HFF-Myc (cell line): ENCODE data around the gene CPZ.

Experiments
- DNase-seq: peaks from one replicate; pipeline ENCODE4 v3.0.0-alpha.2; 2011; ENCODE audit warnings: low read depth; ENCODE audit errors: extremely low read depth
- H3K4me3 ChIP-seq: replicated peaks from 2 replicates; pipeline ENCODE4 v1.5.1; 2011; ENCODE audit warnings: low read depth, mild to moderate bottlenecking, control low read depth, low read length
- TF ChIP-seq, protein P1 (sequence below): IDR thresholded peaks from 2 replicates; pipeline ENCODE4 v1.5.1; 2012; ENCODE audit warnings: mild to moderate bottlenecking, low read depth, low read length, control low read depth; ENCODE audit errors: missing control alignments

Gene CPZ

DNA sequence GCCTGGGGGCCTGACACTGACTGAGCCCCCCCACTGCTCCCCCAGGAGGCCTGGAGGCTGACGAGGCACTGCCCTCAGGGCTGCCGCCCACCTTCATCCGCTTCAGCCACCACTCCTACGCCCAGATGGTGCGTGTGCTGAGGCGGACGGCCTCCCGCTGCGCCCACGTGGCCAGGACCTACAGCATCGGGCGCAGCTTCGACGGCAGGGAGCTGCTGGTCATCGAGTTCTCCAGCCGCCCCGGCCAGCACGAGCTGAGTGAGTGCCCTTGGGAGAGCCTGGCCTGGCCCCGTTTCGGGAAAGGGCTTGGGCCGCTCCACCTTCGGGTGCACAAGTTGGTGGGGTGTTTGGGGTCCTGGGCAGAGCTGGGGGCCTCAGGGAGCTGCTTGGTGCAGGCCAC is 11.4 kb downstream of the CPZ start:
- no peak overlapping the region for H3K4me3 ChIP-seq
- TF ChIP-seq, protein P1, sequence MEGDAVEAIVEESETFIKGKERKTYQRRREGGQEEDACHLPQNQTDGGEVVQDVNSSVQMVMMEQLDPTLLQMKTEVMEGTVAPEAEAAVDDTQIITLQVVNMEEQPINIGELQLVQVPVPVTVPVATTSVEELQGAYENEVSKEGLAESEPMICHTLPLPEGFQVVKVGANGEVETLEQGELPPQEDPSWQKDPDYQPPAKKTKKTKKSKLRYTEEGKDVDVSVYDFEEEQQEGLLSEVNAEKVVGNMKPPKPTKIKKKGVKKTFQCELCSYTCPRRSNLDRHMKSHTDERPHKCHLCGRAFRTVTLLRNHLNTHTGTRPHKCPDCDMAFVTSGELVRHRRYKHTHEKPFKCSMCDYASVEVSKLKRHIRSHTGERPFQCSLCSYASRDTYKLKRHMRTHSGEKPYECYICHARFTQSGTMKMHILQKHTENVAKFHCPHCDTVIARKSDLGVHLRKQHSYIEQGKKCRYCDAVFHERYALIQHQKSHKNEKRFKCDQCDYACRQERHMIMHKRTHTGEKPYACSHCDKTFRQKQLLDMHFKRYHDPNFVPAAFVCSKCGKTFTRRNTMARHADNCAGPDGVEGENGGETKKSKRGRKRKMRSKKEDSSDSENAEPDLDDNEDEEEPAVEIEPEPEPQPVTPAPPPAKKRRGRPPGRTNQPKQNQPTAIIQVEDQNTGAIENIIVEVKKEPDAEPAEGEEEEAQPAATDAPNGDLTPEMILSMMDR = no peak
- no peak for DNase-seq

- TF ChIP-seq, protein P1 = no peak
- DNase-seq = no peak
- H3K4me3 ChIP-seq = no peak overlapping the region
These were observed 12.7 kb downstream of the CPZ start for GRCh38 chr4:8605289-8605688.

- DNase-seq = no peak
- H3K4me3 ChIP-seq = no peak overlapping the region
- TF ChIP-seq, protein P1 = no peak
These were observed 13.9 kb downstream of the CPZ start for GRCh38 chr4:8606476-8606875.

DNA sequence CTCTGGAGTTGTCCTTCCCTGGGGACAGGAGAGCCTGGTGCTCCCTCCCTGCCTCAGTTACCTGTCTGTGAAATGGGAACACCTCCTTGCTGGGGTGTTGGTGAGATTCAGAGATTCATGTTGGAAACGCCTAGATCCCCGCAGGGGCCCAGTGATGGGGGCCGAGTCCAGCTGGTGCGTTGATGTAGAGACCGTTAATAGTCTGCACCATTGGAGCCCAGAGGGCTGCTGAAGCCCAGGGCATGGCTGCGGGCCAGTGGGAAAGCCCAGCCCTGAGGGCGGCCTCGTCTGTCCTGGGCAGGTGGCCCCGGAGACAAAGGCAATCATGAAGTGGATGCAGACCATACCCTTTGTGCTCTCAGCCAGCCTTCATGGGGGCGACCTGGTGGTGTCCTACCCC is 14.4 kb downstream of the CPZ start:
- TF ChIP-seq, protein P1 = no peak
- no peak overlapping the region for H3K4me3 ChIP-seq
- no peak for DNase-seq

- no peak for DNase-seq
- no peak overlapping the region for H3K4me3 ChIP-seq
- TF ChIP-seq, protein P1 = peak; percentile 90
These were observed 15.3 kb downstream of the CPZ start for GRCh38 chr4:8607603-8608481.

DNA sequence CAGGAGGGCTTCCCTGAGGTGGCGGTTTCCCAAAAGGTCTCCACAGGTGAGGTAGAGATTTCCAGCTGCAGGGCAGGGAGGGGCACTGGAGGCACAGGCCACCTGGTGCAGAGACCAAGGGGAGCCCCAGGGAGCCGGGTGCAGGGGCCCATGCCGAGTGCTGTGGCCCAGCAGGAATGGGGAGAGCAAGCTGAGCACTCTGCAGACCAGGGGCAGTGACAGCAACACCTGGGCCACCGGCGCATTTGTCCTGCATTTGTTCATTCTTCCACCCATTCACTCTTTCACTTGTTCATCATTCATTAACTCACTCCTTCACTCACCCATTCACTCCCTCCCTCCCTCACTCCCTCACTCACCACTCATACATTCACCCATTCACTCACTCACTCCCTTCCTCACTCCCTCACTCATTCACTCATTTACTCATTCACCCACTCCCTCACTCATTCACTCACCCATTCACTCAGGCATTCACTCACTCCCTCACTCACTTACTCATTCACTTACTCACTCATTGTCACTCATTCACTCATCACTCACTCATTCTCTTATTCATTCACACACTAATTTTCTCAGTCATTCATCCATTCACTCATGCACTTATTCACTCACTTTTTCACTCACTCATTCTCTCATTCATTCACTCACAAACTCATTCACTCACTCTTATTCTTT is 16.3 kb downstream of the CPZ start:
- TF ChIP-seq, protein P1 = no peak
- DNase-seq = no peak
- H3K4me3 ChIP-seq = no peak overlapping the region

DNA sequence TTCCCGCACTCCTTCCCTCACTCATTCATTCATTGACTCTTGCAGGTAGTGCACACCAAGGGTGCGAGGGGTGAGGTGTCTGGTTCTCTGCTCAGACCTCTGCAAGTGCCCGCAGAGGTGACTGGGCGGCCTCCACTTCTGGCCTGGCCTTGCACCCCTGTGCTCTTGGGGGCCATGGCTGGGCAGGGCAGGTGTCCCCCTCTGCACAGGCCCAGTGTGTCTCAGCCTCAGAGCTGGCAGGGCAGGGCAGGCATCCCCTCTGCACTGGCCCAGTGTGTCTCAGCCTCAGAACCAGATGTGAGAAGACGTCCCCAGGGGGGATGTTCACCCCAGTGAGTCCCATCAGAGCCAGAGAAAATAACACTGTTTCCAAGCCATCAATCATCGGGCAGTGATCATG is 16.8 kb downstream of the CPZ start:
- TF ChIP-seq, protein P1 = no peak
- no peak for DNase-seq
- H3K4me3 ChIP-seq = no peak overlapping the region
